Endothelial cell of umbilical vein (primary cell): ENCODE results near the gene RAB3GAP2. TPM values are rescaled to one million over a fixed set of nuclear protein-coding genes. Genes with fewer than 3 reads are reported as not detected.
"Not testable (repeated sequence)": the region's sequence is repeated elsewhere in the genome, so short reads cannot be mapped to it uniquely, and the experiment has no call there.

Experiments used
- BruUV-seq: library from RNA; stranded (reverse); fragments of 400-500 nt; replicated peaks from 2 replicates; lab custom pipeline; 2021; lab: Mats Ljungman, UMichigan
- CTCF ChIA-PET: fragments of 300-600, 350-600 bp; sonication (Branson Sonifier 250); formaldehyde crosslinking; loops from one replicate; lab custom pipeline; 2021; ENCODE audit warnings: antibody characterized with exemption, inconsistent platforms; lab: Charles Lee
- POLR2A ChIA-PET: fragments of 300-600, 350-600 bp; sonication (Branson Sonifier 250); formaldehyde crosslinking; loops from one replicate; lab custom pipeline; 2021; ENCODE audit warnings: antibody characterized with exemption, inconsistent platforms; lab: Charles Lee
- DNase-seq: peaks from one replicate; pipeline ENCODE4 v3.0.0-alpha.2; 2011; ENCODE audit warnings: low read depth, low spot score
- FAIRE-seq: peaks from 2 replicates; lab custom pipeline; 2011; peaks lifted over from hg19 to GRCh38; lab: Jason Lieb, UNC
- H2AFZ ChIP-seq: 2 replicates; pipeline ENCODE4 v1.6.0; 2012; ENCODE audit warnings: low read depth, low read length, control low read depth, inconsistent platforms
- H3K27ac ChIP-seq: 2 replicates; pipeline ENCODE4 v1.5.1; 2011; ENCODE audit warnings: low read depth, mild to moderate bottlenecking, control low read depth, low read length, moderate library complexity; ENCODE audit not compliant: insufficient read depth
- H3K27me3 ChIP-seq, 2 experiments: 2 replicates each; pipeline versions ENCODE4 v1.6.0 to v1.6.1; 2011; ENCODE audit warnings: low read length in 2 of 2, mixed read lengths in 1 of 2; ENCODE audit not compliant: control insufficient read depth in 2 of 2, insufficient read depth in 2 of 2
- H3K36me3 ChIP-seq, 2 experiments: 2 replicates in 1 of 2; 3 replicates in 1 of 2; pipeline ENCODE4 v1.5.1; 2011; ENCODE audit warnings: low read length in 2 of 2, mild to moderate bottlenecking in 1 of 2, moderate library complexity in 1 of 2; ENCODE audit not compliant: control insufficient read depth in 2 of 2, insufficient read depth in 2 of 2; ENCODE audit errors: extremely low read depth in 1 of 2
- H3K4me1 ChIP-seq: 3 replicates; pipeline ENCODE4 v1.5.1; 2011; ENCODE audit warnings: mild to moderate bottlenecking, low read length; ENCODE audit not compliant: control insufficient read depth, insufficient read depth; ENCODE audit errors: extremely low read depth
- H3K4me2 ChIP-seq: 2 replicates; pipeline ENCODE4 v1.6.1; 2011; ENCODE audit warnings: low read length, control low read depth, mixed read lengths; ENCODE audit not compliant: insufficient read depth
- H3K4me3 ChIP-seq, 3 experiments: fragments of 200-600 bp in 1 of 3; sonication (generic), shearing (Covaris generic) in 1 of 3; replicated peaks in 1 of 3; 2 replicates each; pipeline ENCODE4 v1.5.1; 2011 to 2016; ENCODE audit warnings: control low read depth in 3 of 3, low read length in 3 of 3, mild to moderate bottlenecking in 2 of 3, inconsistent platforms in 1 of 3, low read depth in 1 of 3, moderate library complexity in 1 of 3; ENCODE audit not compliant: insufficient read depth in 1 of 3
- H3K79me2 ChIP-seq: 2 replicates; pipeline ENCODE4 v1.6.0; 2012; ENCODE audit warnings: low read length, inconsistent platforms; ENCODE audit not compliant: control insufficient read depth, insufficient read depth
- H3K9ac ChIP-seq: replicated peaks from 2 replicates; pipeline ENCODE3; 2011; ENCODE audit warnings: low read length, control low read depth; ENCODE audit not compliant: insufficient read depth; ENCODE audit errors: extremely low read depth
- H3K9me1 ChIP-seq: replicated peaks from 3 replicates; pipeline ENCODE4 v1.6.0; 2011; ENCODE audit warnings: mild to moderate bottlenecking, low read length; ENCODE audit not compliant: control insufficient read depth, insufficient read depth; ENCODE audit errors: extremely low read depth
- H3K9me3 ChIP-seq: replicated peaks from 2 replicates; pipeline ENCODE4 v1.5.1; 2012; ENCODE audit warnings: low read length, inconsistent platforms; ENCODE audit not compliant: control insufficient read depth, insufficient read depth
- H4K20me1 ChIP-seq: replicated peaks from 2 replicates; pipeline ENCODE3; 2011; ENCODE audit warnings: mild to moderate bottlenecking, low read length; ENCODE audit not compliant: control insufficient read depth, insufficient read depth; ENCODE audit errors: extremely low read depth
- CTCF ChIP-seq, 2 donors: IDR thresholded peaks; 1 replicate in 1 of 2; 2 replicates in 1 of 2; pipeline ENCODE4 v1.5.1; 2011; ENCODE audit warnings: low read length in 2 of 2, mild to moderate bottlenecking in 2 of 2, moderate library complexity in 2 of 2, control low read depth in 1 of 2, inconsistent platforms in 1 of 2, low read depth in 1 of 2; ENCODE audit not compliant: insufficient read depth in 1 of 2; ENCODE audit errors: extremely low read depth in 1 of 2
- EZH2 ChIP-seq: IDR thresholded peaks from 2 replicates; pipeline ENCODE4 v1.6.1; 2012; ENCODE audit warnings: borderline replicate concordance, low read depth, mild to moderate bottlenecking, moderate library complexity, low read length, inconsistent platforms; ENCODE audit not compliant: severe bottlenecking
- FOS ChIP-seq: IDR thresholded peaks from 2 replicates; pipeline ENCODE4 v1.6.1; 2011; ENCODE audit warnings: mild to moderate bottlenecking, low read length, moderate library complexity, borderline replicate concordance; ENCODE audit not compliant: insufficient read depth
- GATA2 ChIP-seq: IDR thresholded peaks from 2 replicates; pipeline ENCODE4 v1.7.0; 2011; ENCODE audit warnings: low read depth, mild to moderate bottlenecking, moderate library complexity, mixed read lengths, low read length; ENCODE audit not compliant: insufficient read length, insufficient read depth
- JUN ChIP-seq: IDR thresholded peaks from 2 replicates; pipeline ENCODE4 v1.6.1; 2011; ENCODE audit warnings: borderline replicate concordance, low read depth; ENCODE audit not compliant: insufficient read length, insufficient read depth
- MYC ChIP-seq: IDR thresholded peaks from one replicate; pipeline ENCODE4 v1.6.1; 2011; ENCODE audit warnings: mild to moderate bottlenecking, low read depth, low read length
- POLR2A ChIP-seq: IDR thresholded peaks from 2 replicates; pipeline ENCODE4 v1.6.1; 2012; ENCODE audit warnings: low read depth, mild to moderate bottlenecking, control low read depth, low read length
- POLR2AphosphoS5 ChIP-seq: IDR thresholded peaks from 2 replicates; pipeline ENCODE4 v1.6.1; 2012; ENCODE audit warnings: low read depth, mild to moderate bottlenecking, control low read depth, low read length, moderate library complexity; ENCODE audit not compliant: insufficient read depth
- dilution Hi-C: fragments of 300-500 bp; cut with MboI; formaldehyde crosslinking; loops from one replicate; pipeline ENCODE4 v1.15.0; 2019; ENCODE audit warnings: low sequenced_read_pairs; ENCODE audit not compliant: extremely low pct_ligation_motif_present
- intact Hi-C: fragments of 100-400 bp; cut with micrococcal nuclease; formaldehyde crosslinking; loops from one replicate; pipeline ENCODE4 v1.10.0; 2022
- polyA plus RNA-seq, 4 experiments: library from polyadenylated mRNA; depleted of rRNA in 3 of 4; stranded (reverse) in 3 of 4; unstranded in 1 of 4; fragments of >200 nt; gene quantifications; 2 replicates each; pipeline versions ENCODE4 v1.2.1 to v1.2.3, GENCODE V29; 2011 to 2012; ENCODE audit warnings: missing spikeins in 1 of 4
- total RNA-seq: library from RNA; stranded (reverse); gene quantifications from 2 replicates; pipeline ENCODE4 v1.2.3, GENCODE V29; 2021
- TF ChIP-seq, protein P1 (sequence below): IDR thresholded peaks from 2 replicates; pipeline ENCODE4 v1.6.1; 2011; ENCODE audit not compliant: insufficient read depth, insufficient read length

Gene RAB3GAP2
- total and polyA plus RNA-seq, 2 donors (not counting 3 experiments of a cell fraction or from before 2014, with no cell fraction given): 11.1 to 37.4 TPM

GRCh38 chr1:220267630-220268029 is 4.6 kb downstream of the RAB3GAP2 start:
- CTCF ChIA-PET: interaction anchor here (1.2 kb wide), 1 partner anchor 28 kb away, joined by 3 read pairs; no protein-coding TSS in a partner anchor
- dilution Hi-C loops: no loop called here
- Histone ChIP-seq H3K27me3 (no peaks in the 10 kb centered on the region), H3K9me3 (no peaks in the 10 kb centered on the region), H3K27ac (no peak overlapping the region), H3K4me3 (no peak overlapping the region), H3K36me3 (peaks cover 0 to 6% of the 10 kb centered on the region in 2 experiments), H3K4me2 (no peak overlapping the region), H3K79me2 (peaks cover 56% of the 10 kb centered on the region), H4K20me1 (no peaks in the 10 kb centered on the region), H2AFZ (no peak overlapping the region), H3K9me1 (no peaks in the 10 kb centered on the region), H3K4me1 (peaks cover 14% of the 10 kb centered on the region), H3K9ac (no peak overlapping the region)
- POLR2A ChIA-PET: interaction anchor here (0.5 kb wide), 1 partner anchor 138 kb away, joined by 3 read pairs; no protein-coding TSS in a partner anchor
- no peak for TF ChIP-seq MYC
- no peak for TF ChIP-seq POLR2A
- no peak for TF ChIP-seq GATA2
- TF ChIP-seq FOS: no peak
- no peak for TF ChIP-seq JUN
- TF ChIP-seq, protein P1, sequence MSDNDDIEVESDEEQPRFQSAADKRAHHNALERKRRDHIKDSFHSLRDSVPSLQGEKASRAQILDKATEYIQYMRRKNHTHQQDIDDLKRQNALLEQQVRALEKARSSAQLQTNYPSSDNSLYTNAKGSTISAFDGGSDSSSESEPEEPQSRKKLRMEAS: no peak
- no peak for TF ChIP-seq POLR2AphosphoS5
- TF ChIP-seq CTCF (IDR thresholded peaks at IDR 0.05; ENCODE audit: extremely low read depth in 1 of 2, insufficient read depth in 1 of 2, low read depth in 1 of 2, low read length in 2 of 2): no peak
- no peak for TF ChIP-seq EZH2
- intact Hi-C loops: no loop called here
- FAIRE-seq: no peak
- no peak for DNase-seq
- no TSS peak for BruUV-seq

DNA sequence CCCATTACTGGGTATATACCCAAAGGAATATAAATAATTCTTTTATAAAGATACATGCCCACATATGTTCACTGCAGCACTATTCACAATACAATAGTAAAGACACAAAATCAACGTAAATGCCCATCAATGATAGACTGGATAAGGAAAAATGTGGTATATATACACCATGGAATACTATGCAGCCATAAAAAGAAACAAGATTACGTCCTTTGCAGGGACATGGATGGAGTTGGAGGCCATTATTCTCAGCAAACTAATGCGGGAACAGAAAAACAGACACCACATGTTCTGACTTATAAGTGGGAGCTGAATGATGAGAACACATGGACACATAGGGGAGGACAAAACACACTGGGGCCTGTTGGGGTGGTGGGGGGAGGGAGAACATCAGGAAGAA is 12.0 kb downstream of the RAB3GAP2 start:
- FAIRE-seq, DNase-seq, H4K20me1 ChIP-seq, intact Hi-C loops, BruUV-seq, H2AFZ ChIP-seq, H3K9me3 ChIP-seq, dilution Hi-C loops, H3K4me3 ChIP-seq, H3K36me3 ChIP-seq, H3K9ac ChIP-seq, POLR2A ChIA-PET, H3K27ac ChIP-seq, H3K4me2 ChIP-seq, H3K9me1 ChIP-seq, H3K27me3 ChIP-seq, H3K4me1 ChIP-seq: not testable (repeated sequence)
- H3K79me2 ChIP-seq: peaks cover 55% of the 10 kb centered on the region
- CTCF ChIA-PET: interaction anchor here (1.1 kb wide), 1 partner anchor 36 kb away, joined by 3 read pairs; no protein-coding TSS in a partner anchor

- H3K27me3 ChIP-seq, H2AFZ ChIP-seq, H3K4me2 ChIP-seq, intact Hi-C loops, DNase-seq, BruUV-seq, H4K20me1 ChIP-seq, dilution Hi-C loops, H3K27ac ChIP-seq, POLR2A ChIA-PET, H3K9ac ChIP-seq, H3K36me3 ChIP-seq, H3K4me1 ChIP-seq, CTCF ChIA-PET, H3K9me1 ChIP-seq, H3K9me3 ChIP-seq, H3K4me3 ChIP-seq, FAIRE-seq: not testable (repeated sequence)
- peaks cover 56% of the 10 kb centered on the region for H3K79me2 ChIP-seq
These were observed 12.5 kb downstream of the RAB3GAP2 start for GRCh38 chr1:220259756-220260155.
